HTERT RPE-1 (cell line): ENCODE data around the gene SARDH.

ENCODE experiments used
- in situ Hi-C: fragments of 300-500 bp; cut with MboI; formaldehyde crosslinking; loops from 4 replicates; pipeline ENCODE4 v1.14.3; 2020; ENCODE audit warnings: low sequenced_read_pairs

The SARDH gene

GRCh38 chr9:133704711-133705181 is 33.4 kb downstream of the SARDH start:
- in situ Hi-C loops = no loop called here

GRCh38 chr9:133703591-133704399 is 34.4 kb downstream of the SARDH start:
- in situ Hi-C loops = no loop called here

GRCh38 chr9:133702798-133703590 is 35.2 kb downstream of the SARDH start:
- in situ Hi-C loops = no loop called here

- in situ Hi-C loops = no loop called here
Observed at GRCh38 chr9:133701981-133702797, 36.0 kb downstream of the SARDH start.

GRCh38 chr9:133701321-133701980 is 36.7 kb downstream of the SARDH start:
- in situ Hi-C loops = no loop called here

- in situ Hi-C loops = no loop called here
Observed at GRCh38 chr9:133700819-133701320, 37.3 kb downstream of the SARDH start.

- in situ Hi-C loops = no loop called here
Observed at GRCh38 chr9:133699546-133699945, 38.6 kb downstream of the SARDH start.

GRCh38 chr9:133696071-133696472 is 42.1 kb downstream of the SARDH start:
- in situ Hi-C loops = no loop called here

GRCh38 chr9:133694686-133695085 is 43.5 kb downstream of the SARDH start:
- in situ Hi-C loops = no loop called here

- in situ Hi-C loops = no loop called here
Observed at GRCh38 chr9:133693703-133694529, 44.2 kb downstream of the SARDH start.

- in situ Hi-C loops = no loop called here
Observed at GRCh38 chr9:133693116-133693515, 45.0 kb downstream of the SARDH start.

GRCh38 chr9:133692364-133692985 is 45.7 kb downstream of the SARDH start:
- in situ Hi-C loops = no loop called here

- in situ Hi-C loops = no loop called here
Observed at GRCh38 chr9:133691626-133692363, 46.4 kb downstream of the SARDH start.

GRCh38 chr9:133691191-133691590 is 47.0 kb downstream of the SARDH start:
- in situ Hi-C loops = no loop called here

GRCh38 chr9:133690081-133690561 is 48.0 kb downstream of the SARDH start:
- in situ Hi-C loops = no loop called here

GRCh38 chr9:133689151-133689763 is 48.9 kb downstream of the SARDH start:
- in situ Hi-C loops = no loop called here

GRCh38 chr9:133687856-133688761 is 50.0 kb downstream of the SARDH start:
- in situ Hi-C loops = no loop called here
